Cardiac muscle cell (in vitro differentiated cells and primary cell): ENCODE data around the gene TMED1. TPM values are rescaled to one million over a fixed set of nuclear protein-coding genes. Genes with fewer than 3 reads are reported as not detected.

ENCODE experiments used
- DNase-seq, 2 donors: peaks; one replicate each; pipeline versions ENCODE4 v3.0.0 to v3.0.0-alpha.2; 2010 to 2017; ENCODE audit warnings: low read depth in 1 of 2, low spot score in 1 of 2
- H3K27ac ChIP-seq: fragments of 200-600 bp; sonication (generic); 2 replicates; pipeline ENCODE4 v1.5.1; 2016
- H3K27me3 ChIP-seq: fragments of 200-600 bp; sonication (generic); 2 replicates; pipeline ENCODE4 v1.6.0; 2016; ENCODE audit warnings: control low read depth
- H3K36me3 ChIP-seq: fragments of 200-600 bp; sonication (generic); 2 replicates; pipeline ENCODE4 v1.5.1; 2016; ENCODE audit warnings: control low read depth
- H3K4me1 ChIP-seq: fragments of 200-600 bp; sonication (generic); 2 replicates; pipeline ENCODE4 v1.8.1; 2017; ENCODE audit warnings: low read depth, mild to moderate bottlenecking, mixed run types
- H3K4me3 ChIP-seq: fragments of 200-600 bp; sonication (generic); 2 replicates; pipeline ENCODE4 v1.5.1; 2016; ENCODE audit warnings: mild to moderate bottlenecking
- H3K9me3 ChIP-seq: fragments of 200-600 bp; sonication (generic); 2 replicates; pipeline ENCODE4 v1.5.1; 2017; ENCODE audit warnings: low read depth, mild to moderate bottlenecking, control low read depth
- polyA plus RNA-seq: library from polyadenylated mRNA; unstranded; fragments of >200 nt; fragmentation: Nextera tagmentation; extraction: Ambion mirVana; gene quantifications from 2 replicates; pipeline ENCODE4 v1.2.1, GENCODE V29; 2016
- total RNA-seq: library from RNA; depleted of rRNA; stranded (reverse); fragments of >200 nt; gene quantifications from 2 replicates; pipeline ENCODE4 v1.2.3, GENCODE V29; 2016
- TF ChIP-seq, protein P1 (sequence below): IDR thresholded peaks from 2 replicates; pipeline ENCODE4 v1.5.1; 2012; ENCODE audit warnings: low read depth, mild to moderate bottlenecking, low read length

The TMED1 gene
- total and polyA plus RNA-seq, 2 experiments from 2014 or later, result 83.1 to 131 TPM

DNA sequence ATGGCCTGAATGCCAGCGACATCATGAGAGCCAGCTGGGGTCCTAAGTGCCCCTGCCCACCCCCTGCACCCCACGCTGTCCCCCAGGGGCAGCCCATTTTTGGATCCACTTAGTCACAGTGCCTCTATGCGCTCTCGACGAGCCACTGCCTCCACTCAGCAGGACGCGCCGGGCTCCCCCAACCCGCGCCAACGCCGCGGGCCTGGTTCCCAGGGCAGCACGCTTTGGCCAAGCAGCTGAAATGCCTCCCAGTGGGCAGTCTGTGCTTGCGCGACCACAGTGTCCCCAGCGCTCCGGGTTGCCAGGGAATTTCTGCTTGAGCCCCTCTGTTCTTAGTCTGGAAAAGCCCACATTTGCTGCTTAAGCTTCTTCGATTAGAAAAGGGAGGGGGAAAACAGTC lies 39.4 kb downstream of the TMED1 start:
- Histone ChIP-seq H3K4me3 (no peak overlapping the region), H3K27ac (no peak overlapping the region), H3K27me3 (no peaks in the 10 kb centered on the region), H3K36me3 (peaks cover 32% of the 10 kb centered on the region), H3K9me3 (no peaks in the 10 kb centered on the region), H3K4me1 (no peaks in the 10 kb centered on the region)
- TF ChIP-seq, protein P1, sequence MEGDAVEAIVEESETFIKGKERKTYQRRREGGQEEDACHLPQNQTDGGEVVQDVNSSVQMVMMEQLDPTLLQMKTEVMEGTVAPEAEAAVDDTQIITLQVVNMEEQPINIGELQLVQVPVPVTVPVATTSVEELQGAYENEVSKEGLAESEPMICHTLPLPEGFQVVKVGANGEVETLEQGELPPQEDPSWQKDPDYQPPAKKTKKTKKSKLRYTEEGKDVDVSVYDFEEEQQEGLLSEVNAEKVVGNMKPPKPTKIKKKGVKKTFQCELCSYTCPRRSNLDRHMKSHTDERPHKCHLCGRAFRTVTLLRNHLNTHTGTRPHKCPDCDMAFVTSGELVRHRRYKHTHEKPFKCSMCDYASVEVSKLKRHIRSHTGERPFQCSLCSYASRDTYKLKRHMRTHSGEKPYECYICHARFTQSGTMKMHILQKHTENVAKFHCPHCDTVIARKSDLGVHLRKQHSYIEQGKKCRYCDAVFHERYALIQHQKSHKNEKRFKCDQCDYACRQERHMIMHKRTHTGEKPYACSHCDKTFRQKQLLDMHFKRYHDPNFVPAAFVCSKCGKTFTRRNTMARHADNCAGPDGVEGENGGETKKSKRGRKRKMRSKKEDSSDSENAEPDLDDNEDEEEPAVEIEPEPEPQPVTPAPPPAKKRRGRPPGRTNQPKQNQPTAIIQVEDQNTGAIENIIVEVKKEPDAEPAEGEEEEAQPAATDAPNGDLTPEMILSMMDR, result no peak
- no peak for DNase-seq

DNA sequence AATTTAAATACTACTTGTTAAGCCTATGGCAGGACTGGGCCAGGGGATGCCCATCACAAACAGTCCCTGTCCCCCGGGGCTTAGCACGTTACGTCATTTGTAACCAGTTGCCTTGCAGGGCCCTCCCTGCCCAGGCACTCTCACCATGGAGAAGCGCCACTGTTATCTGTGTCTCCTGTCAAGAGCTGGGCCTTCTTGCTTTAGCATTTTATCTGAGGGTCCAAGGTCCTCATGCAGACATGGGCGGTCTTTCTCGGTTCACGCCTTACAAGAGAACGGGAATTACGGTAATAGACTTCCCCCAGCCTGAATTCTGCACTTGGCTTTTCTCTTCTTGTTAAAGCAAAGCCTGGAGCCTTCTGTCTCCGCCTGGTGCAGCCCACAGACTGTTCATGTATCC lies 46.1 kb downstream of the TMED1 start:
- TF ChIP-seq, protein P1, result no peak
- DNase-seq, result no peak
- no peaks in the 10 kb centered on the region for H3K27me3 ChIP-seq
- no peak overlapping the region for H3K4me3 ChIP-seq
- H3K4me1 ChIP-seq, result no peaks in the 10 kb centered on the region
- H3K36me3 ChIP-seq, result peaks cover 39% of the 10 kb centered on the region
- H3K27ac ChIP-seq, result no peak overlapping the region
- no peaks in the 10 kb centered on the region for H3K9me3 ChIP-seq

DNA sequence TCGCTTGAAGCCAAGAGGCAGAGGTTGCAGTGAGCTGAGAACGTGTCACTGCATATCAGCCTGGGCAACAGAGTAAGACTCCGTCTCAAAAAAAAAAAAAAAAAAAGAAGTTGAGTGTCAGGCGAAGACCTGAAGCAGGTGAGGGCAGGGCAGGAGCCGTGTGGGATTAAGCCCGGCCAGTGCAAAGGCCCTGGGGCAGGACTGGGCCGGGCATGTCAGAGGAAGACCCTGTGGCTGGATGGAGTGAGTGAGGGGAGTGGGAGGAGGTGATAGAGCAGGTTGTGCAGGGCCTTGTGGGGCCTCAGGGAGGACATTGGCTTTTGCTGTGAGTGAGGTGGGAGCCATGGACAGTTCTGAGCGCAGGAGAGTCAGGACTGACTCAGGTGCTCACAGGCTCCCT lies 47.9 kb downstream of the TMED1 start:
- no peaks in the 10 kb centered on the region for H3K4me1 ChIP-seq
- no peaks in the 10 kb centered on the region for H3K9me3 ChIP-seq
- H3K4me3 ChIP-seq, result no peak overlapping the region
- no peaks in the 10 kb centered on the region for H3K27me3 ChIP-seq
- TF ChIP-seq, protein P1, result no peak
- no peak for DNase-seq
- no peak overlapping the region for H3K27ac ChIP-seq
- peaks cover 34% of the 10 kb centered on the region for H3K36me3 ChIP-seq

DNA sequence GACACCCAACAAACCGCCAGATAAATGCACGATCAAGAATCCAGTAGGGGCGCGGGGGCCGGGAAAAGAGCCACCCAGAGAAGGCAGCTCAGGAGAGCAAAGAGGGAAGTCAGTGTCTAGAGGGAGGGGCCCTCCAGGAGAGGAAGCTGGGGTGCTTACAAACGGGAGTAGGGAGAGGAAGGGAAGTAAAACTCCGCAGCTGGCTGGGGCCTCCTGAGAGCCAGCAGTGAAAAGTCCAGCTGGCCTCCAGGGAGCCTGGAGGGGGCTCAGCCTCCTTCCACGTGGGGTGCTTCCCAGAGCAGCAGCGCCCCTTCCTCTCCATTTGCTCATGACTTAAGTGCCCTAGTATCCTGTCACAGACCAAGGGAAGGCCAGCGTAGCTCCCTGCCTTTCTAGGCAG lies 51.8 kb downstream of the TMED1 start:
- H3K4me1 ChIP-seq, result no peaks in the 10 kb centered on the region
- no peak overlapping the region for H3K27ac ChIP-seq
- no peak for DNase-seq
- H3K36me3 ChIP-seq, result peaks cover 42% of the 10 kb centered on the region
- H3K27me3 ChIP-seq, result no peaks in the 10 kb centered on the region
- no peaks in the 10 kb centered on the region for H3K9me3 ChIP-seq
- TF ChIP-seq, protein P1, result no peak
- no peak overlapping the region for H3K4me3 ChIP-seq

DNA sequence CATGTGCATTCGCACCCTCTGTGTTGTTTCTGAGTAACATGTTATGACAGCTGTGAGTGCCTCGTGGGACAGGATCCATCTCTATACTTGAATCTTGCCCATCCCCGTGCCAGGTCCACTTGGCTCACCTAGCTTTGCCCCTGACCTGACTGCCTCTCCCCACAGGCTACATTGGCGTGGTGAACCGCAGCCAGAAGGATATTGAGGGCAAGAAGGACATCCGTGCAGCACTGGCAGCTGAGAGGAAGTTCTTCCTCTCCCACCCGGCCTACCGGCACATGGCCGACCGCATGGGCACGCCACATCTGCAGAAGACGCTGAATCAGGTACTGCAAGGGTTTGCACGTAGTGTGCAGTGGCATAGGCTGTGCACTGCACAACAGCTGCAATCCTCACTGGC lies 53.2 kb downstream of the TMED1 start:
- TF ChIP-seq, protein P1, result no peak
- H3K9me3 ChIP-seq, result no peaks in the 10 kb centered on the region
- peaks cover 51% of the 10 kb centered on the region for H3K36me3 ChIP-seq
- no peak for DNase-seq
- no peaks in the 10 kb centered on the region for H3K27me3 ChIP-seq
- H3K27ac ChIP-seq, result no peak overlapping the region
- H3K4me3 ChIP-seq, result no peak overlapping the region
- H3K4me1 ChIP-seq, result no peaks in the 10 kb centered on the region

Other genes starting within 250 kb of the TMED1 start
- gene AP1M2, start 248.9 kb downstream of the TMED1 start, total RNA-seq, result 0.12 TPM in 1 of 2 replicates, not detected in the other
- 0.28 TPM in 1 of 2 replicates, not detected in the other for gene AP1M2, start 248.9 kb downstream of the TMED1 start, polyA plus RNA-seq
- 78.8 and 109 TPM in 2 replicates for gene SLC44A2, start 210.7 kb downstream of the TMED1 start, total RNA-seq
- 108 and 162 TPM in 2 replicates for gene SLC44A2, start 210.7 kb downstream of the TMED1 start, polyA plus RNA-seq
- gene ILF3, start 181.9 kb downstream of the TMED1 start, total RNA-seq, result 180 and 224 TPM in 2 replicates
- gene ILF3, start 181.9 kb downstream of the TMED1 start, polyA plus RNA-seq, result 181 and 191 TPM in 2 replicates
- 30.6 and 35.0 TPM in 2 replicates for gene QTRT1, start 134.8 kb downstream of the TMED1 start, total RNA-seq
- 70.8 and 84.1 TPM in 2 replicates for gene QTRT1, start 134.8 kb downstream of the TMED1 start, polyA plus RNA-seq
- 122 and 124 TPM in 2 replicates for gene DNM2, start 118.1 kb downstream of the TMED1 start, total RNA-seq
- 132 and 146 TPM in 2 replicates for gene DNM2, start 118.1 kb downstream of the TMED1 start, polyA plus RNA-seq
- 0.33 TPM in 1 of 2 replicates, not detected in the other for gene C19orf38, start 12.2 kb upstream of the TMED1 start, total RNA-seq
- gene C19orf38, start 12.2 kb upstream of the TMED1 start, polyA plus RNA-seq, result 0.64 and 1.1 TPM in 2 replicates
- gene CARM1, start 35.3 kb upstream of the TMED1 start, total RNA-seq, result 90.7 and 92.6 TPM in 2 replicates
- 46.8 and 81.2 TPM in 2 replicates for gene CARM1, start 35.3 kb upstream of the TMED1 start, polyA plus RNA-seq
- 67.2 and 69.9 TPM in 2 replicates for gene YIPF2, start 92.4 kb upstream of the TMED1 start, total RNA-seq
- 32.9 and 38.9 TPM in 2 replicates for gene YIPF2, start 92.4 kb upstream of the TMED1 start, polyA plus RNA-seq
- gene TIMM29, start 92.6 kb upstream of the TMED1 start, total RNA-seq, result 52.2 and 54.5 TPM in 2 replicates
- 31.3 and 41.7 TPM in 2 replicates for gene TIMM29, start 92.6 kb upstream of the TMED1 start, polyA plus RNA-seq
- gene SMARCA4, start 124.8 kb upstream of the TMED1 start, total RNA-seq, result 135 and 212 TPM in 2 replicates
- gene SMARCA4, start 124.8 kb upstream of the TMED1 start, polyA plus RNA-seq, result 178 and 181 TPM in 2 replicates